Stimulated activated naive B cell treated with anti-CD40 and anti-IgM and Interleukin-4, amounts not matched to agents 10 μg/mL and 1 μg/mL and 100 μg/mL, for 72 hours (primary cell): ENCODE data around the gene DNMT1.

Source experiments
- ATAC-seq, 2 donors: fragments of 150-1000 bp; cut with Tn5 transposase; replicated peaks; 2 replicates each; pipeline ENCODE4 v1.10.0; 2021; ENCODE audit warnings: moderate library complexity in 1 of 2
- DNase-seq: peaks from one replicate; pipeline ENCODE4 v3.0.0; 2021
- H3K27ac Mint-ChIP-seq: one replicate; pipeline ENCODE4 v1.8.0; 2022; ENCODE audit warnings: mild to moderate bottlenecking, mixed read lengths
- H3K27me3 Mint-ChIP-seq, 2 donors: one replicate each; pipeline ENCODE4 v1.8.0; 2022; ENCODE audit warnings: mixed read lengths in 2 of 2
- H3K36me3 Mint-ChIP-seq, 2 donors: one replicate each; pipeline ENCODE4 v1.8.0; 2022; ENCODE audit warnings: mixed read lengths in 2 of 2, mild to moderate bottlenecking in 1 of 2
- H3K4me1 Mint-ChIP-seq, 2 donors: one replicate each; pipeline ENCODE4 v1.8.0; 2022; ENCODE audit warnings: mixed read lengths in 2 of 2, mild to moderate bottlenecking in 1 of 2
- H3K4me3 Mint-ChIP-seq, 2 donors: one replicate each; pipeline ENCODE4 v1.8.0; 2022; ENCODE audit warnings: mild to moderate bottlenecking in 2 of 2, mixed read lengths in 2 of 2, moderate library complexity in 1 of 2
- H3K9me3 Mint-ChIP-seq, 2 donors: one replicate each; pipeline ENCODE4 v1.8.0; 2022; ENCODE audit warnings: mixed read lengths in 2 of 2, mild to moderate bottlenecking in 1 of 2

DNMT1 gene

DNA sequence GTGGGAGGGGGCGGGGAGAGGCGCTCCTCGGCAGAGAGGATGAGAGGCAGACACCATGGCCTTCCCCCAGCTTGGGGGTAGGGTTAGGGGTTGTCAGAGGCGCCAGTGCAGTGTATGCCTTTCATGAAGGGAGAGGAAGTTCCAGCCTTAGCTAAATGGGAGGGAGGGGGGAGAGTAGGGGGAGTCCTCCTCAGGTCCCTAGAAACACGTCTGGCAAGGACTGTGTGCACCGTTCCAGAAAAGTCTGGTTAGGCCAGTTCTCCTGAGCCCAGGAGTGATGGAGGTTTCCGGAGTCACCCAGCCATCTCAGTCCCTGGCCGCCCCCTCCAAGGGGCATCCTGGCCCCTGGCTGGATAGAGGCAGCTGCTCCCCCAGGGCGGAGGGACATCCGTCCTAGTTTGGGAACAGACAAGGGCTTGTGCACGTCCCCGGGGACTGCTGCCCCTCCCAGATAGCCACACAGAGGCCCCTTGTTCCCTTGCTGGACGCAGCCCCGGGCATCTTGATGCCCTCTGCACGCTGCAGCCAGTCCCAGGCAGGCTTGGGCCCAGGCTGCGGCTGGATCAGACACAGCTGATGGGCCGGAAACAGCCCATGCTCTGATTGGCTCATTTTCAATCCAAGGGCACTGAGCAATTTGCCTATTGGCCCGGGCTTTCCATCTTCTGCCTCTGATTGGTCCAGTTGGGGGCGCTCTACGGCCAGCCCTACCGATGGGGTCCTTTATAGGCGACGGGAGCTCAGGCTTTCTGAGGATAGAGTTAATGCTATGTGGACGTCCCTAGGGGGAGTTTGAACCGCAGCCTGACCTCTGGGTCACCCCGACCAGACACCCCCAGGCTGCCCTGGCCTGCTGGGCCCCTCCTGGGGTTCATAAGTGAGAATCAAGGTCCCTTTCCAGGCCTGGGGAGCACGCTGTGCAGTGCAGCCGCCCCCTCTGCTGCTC lies 32.5 kb upstream of the DNMT1 start:
- no peaks in the 10 kb centered on the region for H3K9me3 Mint-ChIP-seq
- no peak overlapping the region for H3K4me3 Mint-ChIP-seq

GRCh38 chr19:10226376-10227025 lies 31.7 kb upstream of the DNMT1 start:
- peaks cover 14 to 15% of the 10 kb centered on the region in 2 donors for H3K36me3 Mint-ChIP-seq
- H3K9me3 Mint-ChIP-seq, result no peaks in the 10 kb centered on the region
- no peak for DNase-seq
- no peak overlapping the region for H3K4me3 Mint-ChIP-seq
- no peaks in the 10 kb centered on the region for H3K27me3 Mint-ChIP-seq
- ATAC-seq, result no peak
- H3K4me1 Mint-ChIP-seq, result peaks cover 16 to 39% of the 10 kb centered on the region in 2 donors
- no peak overlapping the region for H3K27ac Mint-ChIP-seq

More for the DNA sequence above, 32.5 kb upstream of the DNMT1 start:
- H3K36me3 Mint-ChIP-seq, result peaks cover 12 to 14% of the 10 kb centered on the region in 2 donors
- ATAC-seq (no peak), DNase-seq (no peak)
- peaks cover 20 to 43% of the 10 kb centered on the region in 2 donors for H3K4me1 Mint-ChIP-seq
- no peak overlapping the region for H3K27ac Mint-ChIP-seq
- no peaks in the 10 kb centered on the region for H3K27me3 Mint-ChIP-seq

DNA sequence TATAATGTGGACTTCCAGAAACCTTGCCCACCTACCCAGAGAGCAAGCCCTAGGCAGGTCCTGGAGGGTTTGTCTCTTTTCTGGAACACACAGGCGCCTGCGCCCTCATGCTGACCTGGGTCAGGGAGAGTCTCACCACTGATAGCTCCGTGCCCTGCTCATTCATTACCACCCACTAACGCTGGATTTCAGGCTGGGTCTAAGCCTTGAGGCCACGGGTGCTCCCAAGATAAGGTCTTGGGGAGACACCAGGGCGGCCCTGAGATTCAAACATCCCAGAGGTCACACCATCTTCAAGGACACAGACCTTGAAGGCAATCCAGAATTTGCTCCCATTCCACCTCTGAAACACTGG lies 31.2 kb upstream of the DNMT1 start:
- DNase-seq (no peak), ATAC-seq (no peak)
- Mint-ChIP-seq H3K4me3 (no peak overlapping the region), H3K36me3 (peaks cover 14 to 15% of the 10 kb centered on the region in 2 donors), H3K4me1 (peaks cover 16 to 41% of the 10 kb centered on the region in 2 donors), H3K27me3 (no peaks in the 10 kb centered on the region), H3K9me3 (no peaks in the 10 kb centered on the region), H3K27ac (no peak overlapping the region)

GRCh38 chr19:10224337-10224736 lies 29.6 kb upstream of the DNMT1 start:
- Mint-ChIP-seq H3K4me1 (peaks cover 15 to 30% of the 10 kb centered on the region in 2 donors), H3K9me3 (no peaks in the 10 kb centered on the region), H3K36me3 (peaks cover 14 to 15% of the 10 kb centered on the region in 2 donors), H3K27me3 (no peaks in the 10 kb centered on the region), H3K27ac (no peak overlapping the region), H3K4me3 (no peak overlapping the region)
- DNase-seq, result no peak
- ATAC-seq, result no peak

- no peaks in the 10 kb centered on the region for H3K9me3 Mint-ChIP-seq
- ATAC-seq (no peak), DNase-seq (no peak)
- H3K27ac Mint-ChIP-seq, result no peak overlapping the region
- no peak overlapping the region for H3K4me3 Mint-ChIP-seq
- peaks cover 14 to 15% of the 10 kb centered on the region in 2 donors for H3K36me3 Mint-ChIP-seq
- H3K27me3 Mint-ChIP-seq, result no peaks in the 10 kb centered on the region
- H3K4me1 Mint-ChIP-seq, result peaks cover 12 to 27% of the 10 kb centered on the region in 2 donors
Measured at GRCh38 chr19:10223488-10224213, 28.9 kb upstream of the DNMT1 start.

GRCh38 chr19:10222201-10222890 lies 27.6 kb upstream of the DNMT1 start:
- Mint-ChIP-seq H3K27ac (no peak overlapping the region), H3K4me3 (no peak overlapping the region), H3K27me3 (no peaks in the 10 kb centered on the region), H3K4me1 (peaks cover 7 to 20% of the 10 kb centered on the region in 2 donors), H3K36me3 (peaks cover 14 to 15% of the 10 kb centered on the region in 2 donors), H3K9me3 (no peaks in the 10 kb centered on the region)
- DNase-seq (no peak), ATAC-seq (no peak)

DNA sequence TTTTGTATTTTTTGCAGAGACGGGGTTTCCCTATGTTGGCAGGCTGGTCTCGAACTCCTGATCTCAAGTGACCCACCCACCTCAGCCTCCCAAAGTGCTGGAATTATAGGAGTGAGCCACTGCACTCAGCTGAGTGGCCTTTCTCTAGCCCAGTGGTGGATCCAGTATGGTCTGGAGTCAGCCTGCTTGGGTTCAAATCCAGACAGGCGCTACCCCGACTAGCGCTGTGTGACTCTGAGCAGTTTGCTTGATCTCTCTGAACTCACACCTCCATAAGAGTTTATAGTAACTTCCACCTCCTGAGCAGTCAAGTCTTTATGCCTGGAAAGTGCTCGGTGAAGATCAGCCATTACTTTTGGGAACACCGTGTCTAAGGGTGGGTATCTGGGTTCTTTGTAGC lies 25.9 kb upstream of the DNMT1 start:
- Mint-ChIP-seq H3K9me3 (no peaks in the 10 kb centered on the region), H3K4me1 (peaks cover 7 to 20% of the 10 kb centered on the region in 2 donors), H3K27me3 (no peaks in the 10 kb centered on the region), H3K36me3 (peaks cover 14 to 18% of the 10 kb centered on the region in 2 donors), H3K27ac (no peak overlapping the region), H3K4me3 (no peak overlapping the region)
- ATAC-seq, result no peak
- no peak for DNase-seq

GRCh38 chr19:10219678-10220077 lies 24.9 kb upstream of the DNMT1 start:
- H3K4me3 Mint-ChIP-seq, result no peak overlapping the region
- DNase-seq (no peak), ATAC-seq (peak; percentile 83 to 84)
- no peaks in the 10 kb centered on the region for H3K27me3 Mint-ChIP-seq
- H3K36me3 Mint-ChIP-seq, result peaks cover 14 to 18% of the 10 kb centered on the region in 2 donors
- H3K4me1 Mint-ChIP-seq, result peaks cover 7 to 20% of the 10 kb centered on the region in 2 donors
- peak overlapping the region; percentile 20 for H3K27ac Mint-ChIP-seq
- no peaks in the 10 kb centered on the region for H3K9me3 Mint-ChIP-seq

- Mint-ChIP-seq H3K27ac (no peak overlapping the region), H3K9me3 (no peaks in the 10 kb centered on the region), H3K36me3 (peaks cover 0 to 5% of the 10 kb centered on the region in 2 donors), H3K27me3 (no peaks in the 10 kb centered on the region), H3K4me1 (peaks cover 7 to 15% of the 10 kb centered on the region in 2 donors), H3K4me3 (no peak overlapping the region)
- ATAC-seq, result no peak
- DNase-seq, result no peak
Measured at GRCh38 chr19:10217085-10217484, 22.3 kb upstream of the DNMT1 start.

DNA sequence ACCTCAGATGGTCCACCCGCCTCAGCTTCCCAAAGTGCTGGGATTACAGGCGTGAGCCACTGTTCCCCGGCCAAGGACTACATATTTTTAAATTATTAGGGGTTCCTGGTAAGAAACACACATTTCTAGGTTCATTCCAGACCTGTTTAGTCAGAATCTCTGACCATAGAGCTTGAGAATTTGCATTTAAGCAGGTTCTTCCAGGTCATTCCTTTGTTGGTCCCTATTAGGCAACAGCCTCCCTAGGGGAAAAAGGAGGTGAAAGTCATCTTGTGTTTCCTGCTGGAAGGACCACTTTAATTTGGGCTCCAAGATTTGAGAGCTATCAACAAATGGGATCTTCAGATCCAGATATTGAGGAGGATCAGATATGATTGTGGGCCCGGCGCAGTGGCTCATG lies 20.0 kb upstream of the DNMT1 start:
- H3K4me1 Mint-ChIP-seq, result peaks cover 4 to 5% of the 10 kb centered on the region in 2 donors
- DNase-seq, result no peak
- H3K36me3 Mint-ChIP-seq, result peaks cover 0 to 3% of the 10 kb centered on the region in 2 donors
- no peak overlapping the region for H3K4me3 Mint-ChIP-seq
- no peak overlapping the region for H3K27ac Mint-ChIP-seq
- H3K27me3 Mint-ChIP-seq, result peaks cover 4 to 15% of the 10 kb centered on the region in 2 donors
- ATAC-seq, result no peak
- H3K9me3 Mint-ChIP-seq, result no peaks in the 10 kb centered on the region

- Mint-ChIP-seq H3K9me3 (peaks cover 0 to 4% of the 10 kb centered on the region in 2 donors), H3K36me3 (no peaks in the 10 kb centered on the region), H3K4me1 (no peaks in the 10 kb centered on the region), H3K27me3 (peaks cover 4 to 15% of the 10 kb centered on the region in 2 donors), H3K27ac (no peak overlapping the region), H3K4me3 (no peak overlapping the region)
- DNase-seq (no peak), ATAC-seq (no peak)
Measured at GRCh38 chr19:10211691-10212090, 16.9 kb upstream of the DNMT1 start.

GRCh38 chr19:10211061-10211460 lies 16.3 kb upstream of the DNMT1 start:
- Mint-ChIP-seq H3K27ac (no peak overlapping the region), H3K36me3 (no peaks in the 10 kb centered on the region), H3K9me3 (peaks cover 0 to 4% of the 10 kb centered on the region in 2 donors), H3K4me3 (no peak overlapping the region), H3K4me1 (no peaks in the 10 kb centered on the region), H3K27me3 (peaks cover 4 to 15% of the 10 kb centered on the region in 2 donors)
- ATAC-seq, result no peak
- no peak for DNase-seq

- Mint-ChIP-seq H3K36me3 (no peaks in the 10 kb centered on the region), H3K4me1 (peaks cover 0 to 3% of the 10 kb centered on the region in 2 donors), H3K9me3 (peaks cover 0 to 4% of the 10 kb centered on the region in 2 donors), H3K27me3 (peaks cover 4 to 15% of the 10 kb centered on the region in 2 donors), H3K4me3 (no peak overlapping the region), H3K27ac (no peak overlapping the region)
- ATAC-seq (no peak), DNase-seq (no peak)
Measured at GRCh38 chr19:10209315-10209714, 14.6 kb upstream of the DNMT1 start.

GRCh38 chr19:10207026-10207425 lies 12.3 kb upstream of the DNMT1 start:
- H3K27ac Mint-ChIP-seq, result no peak overlapping the region
- no peak overlapping the region for H3K4me3 Mint-ChIP-seq
- H3K4me1 Mint-ChIP-seq, result peaks cover 0 to 3% of the 10 kb centered on the region in 2 donors
- H3K9me3 Mint-ChIP-seq, result peaks cover 0 to 4% of the 10 kb centered on the region in 2 donors
- DNase-seq (no peak), ATAC-seq (no peak)
- H3K27me3 Mint-ChIP-seq, result peaks cover 4 to 15% of the 10 kb centered on the region in 2 donors
- H3K36me3 Mint-ChIP-seq, result no peaks in the 10 kb centered on the region
